Type B pancreatic cell (in vitro differentiated cells): ENCODE results near the gene TAF10. TPM values are rescaled to one million over a fixed set of nuclear protein-coding genes. Genes with fewer than 3 reads are reported as not detected.

Experiments used
- DNase-seq: peaks from one replicate; pipeline ENCODE4 v3.0.0; 2021; ENCODE audit warnings: mixed read lengths; ENCODE audit not compliant: unreplicated experiment; ENCODE audit errors: extremely low spot score
- H3K27ac Mint-ChIP-seq: 2 replicates; pipeline ENCODE4 v1.8.0; 2021; ENCODE audit warnings: mild to moderate bottlenecking, mixed read lengths
- H3K27me3 Mint-ChIP-seq: 2 replicates; pipeline ENCODE4 v1.8.0; 2021; ENCODE audit warnings: mixed read lengths
- H3K36me3 Mint-ChIP-seq: 2 replicates; pipeline ENCODE4 v1.8.0; 2021; ENCODE audit warnings: mixed read lengths
- H3K4me1 Mint-ChIP-seq: one replicate; pipeline ENCODE4 v1.8.0; 2021; ENCODE audit warnings: mixed read lengths; ENCODE audit not compliant: unreplicated experiment
- H3K4me3 Mint-ChIP-seq: 2 replicates; pipeline ENCODE4 v1.8.0; 2021; ENCODE audit warnings: mild to moderate bottlenecking, mixed read lengths
- H3K9me3 Mint-ChIP-seq: 2 replicates; pipeline ENCODE4 v1.8.0; 2021; ENCODE audit warnings: mixed read lengths
- CTCF ChIP-seq: fragments of 200-600 bp; sonication (generic); conservative IDR thresholded peaks from 2 replicates; pipeline ENCODE4 v1.5.0; 2021; ENCODE audit warnings: antibody characterized with exemption, mild to moderate bottlenecking
- total RNA-seq: library from RNA; stranded (reverse); gene quantifications from 2 replicates; pipeline ENCODE4 v1.2.1, GENCODE V29; 2021; ENCODE audit warnings: low replicate concordance

TAF10 gene
- total RNA-seq, 1 donor from 2014 or later: 121 TPM

DNA sequence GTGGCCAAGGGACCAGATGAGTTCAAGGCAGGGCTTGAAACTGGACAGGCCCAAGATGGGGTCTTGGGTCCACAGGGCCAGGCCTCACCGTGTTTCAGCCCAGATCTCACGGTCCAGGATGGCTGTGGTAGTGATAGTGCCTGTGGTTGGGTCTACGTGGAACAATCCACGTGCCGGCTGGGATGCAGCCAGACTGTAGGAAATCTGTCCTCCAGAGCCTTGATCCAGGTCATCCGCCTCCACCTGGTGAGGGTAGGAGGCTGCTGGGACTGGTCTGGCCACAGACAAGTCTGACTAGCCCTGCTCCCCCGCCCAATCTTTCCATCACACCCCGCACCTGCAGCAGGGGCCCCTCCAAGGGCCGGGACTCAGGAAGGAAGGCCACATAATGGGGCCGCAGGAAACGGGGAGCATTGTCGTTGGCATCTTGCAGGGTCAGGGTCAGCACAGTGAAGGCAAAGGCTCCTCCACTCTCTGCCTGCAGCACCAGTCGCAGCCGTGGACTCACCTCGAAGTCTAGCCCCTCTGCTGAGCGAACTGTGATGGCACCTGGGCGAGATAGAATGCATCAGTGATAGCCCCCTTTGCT lies 13.9 kb upstream of the TAF10 start:
- peak; percentile 58 for DNase-seq
- no peaks in the 10 kb centered on the region for H3K9me3 Mint-ChIP-seq
- no peak overlapping the region for H3K27ac Mint-ChIP-seq
- H3K27me3 Mint-ChIP-seq: peaks cover 13% of the 10 kb centered on the region
- peaks cover 5% of the 10 kb centered on the region for H3K36me3 Mint-ChIP-seq
- H3K4me1 Mint-ChIP-seq: no peaks in the 10 kb centered on the region
- TF ChIP-seq CTCF: no peak
- no peak overlapping the region for H3K4me3 Mint-ChIP-seq

DNA sequence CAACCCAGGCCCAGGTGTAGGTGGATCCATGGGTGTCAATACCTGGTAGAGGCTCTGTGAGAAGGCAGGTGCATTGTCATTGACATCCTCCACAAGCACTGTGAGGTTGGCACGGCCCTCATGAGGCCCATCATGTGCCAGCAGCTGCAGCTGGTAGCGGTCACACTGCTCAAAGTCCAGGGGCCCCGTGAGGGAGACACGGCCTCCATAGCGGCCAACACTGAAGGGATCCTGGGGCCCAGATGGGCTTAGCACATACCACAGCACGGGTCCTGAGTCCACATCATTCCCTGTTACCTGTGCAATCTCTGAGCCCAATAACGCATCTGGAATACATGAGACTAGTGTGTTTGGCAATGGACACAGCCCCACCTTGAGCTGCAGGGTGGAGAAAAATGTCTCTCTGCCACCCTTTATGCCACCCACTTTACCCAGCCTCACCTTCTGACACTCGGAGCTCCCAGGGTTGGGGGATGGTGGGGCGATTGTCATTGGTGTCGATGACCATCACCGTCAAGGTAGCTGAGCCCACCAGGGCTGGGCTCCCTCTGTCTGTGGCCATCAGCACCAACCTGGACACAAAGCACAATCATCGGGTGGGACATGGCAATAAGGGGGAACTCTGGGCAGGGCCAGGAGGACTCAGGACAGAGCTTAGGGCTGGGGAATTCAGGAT lies 13.3 kb upstream of the TAF10 start:
- Mint-ChIP-seq H3K9me3 (no peaks in the 10 kb centered on the region), H3K4me3 (no peak overlapping the region), H3K27ac (no peak overlapping the region), H3K36me3 (peaks cover 5% of the 10 kb centered on the region), H3K4me1 (no peaks in the 10 kb centered on the region), H3K27me3 (peaks cover 9% of the 10 kb centered on the region)
- TF ChIP-seq CTCF: no peak
- peak; percentile 60 for DNase-seq

- no peak overlapping the region for H3K4me3 Mint-ChIP-seq
- H3K27me3 Mint-ChIP-seq: peaks cover 5% of the 10 kb centered on the region
- DNase-seq: peak; percentile 64
- TF ChIP-seq CTCF: no peak
- no peaks in the 10 kb centered on the region for H3K9me3 Mint-ChIP-seq
- no peaks in the 10 kb centered on the region for H3K4me1 Mint-ChIP-seq
- H3K36me3 Mint-ChIP-seq: peaks cover 5% of the 10 kb centered on the region
- no peak overlapping the region for H3K27ac Mint-ChIP-seq
Measured at GRCh38 chr11:6623391-6624363, 11.7 kb upstream of the TAF10 start.

DNA sequence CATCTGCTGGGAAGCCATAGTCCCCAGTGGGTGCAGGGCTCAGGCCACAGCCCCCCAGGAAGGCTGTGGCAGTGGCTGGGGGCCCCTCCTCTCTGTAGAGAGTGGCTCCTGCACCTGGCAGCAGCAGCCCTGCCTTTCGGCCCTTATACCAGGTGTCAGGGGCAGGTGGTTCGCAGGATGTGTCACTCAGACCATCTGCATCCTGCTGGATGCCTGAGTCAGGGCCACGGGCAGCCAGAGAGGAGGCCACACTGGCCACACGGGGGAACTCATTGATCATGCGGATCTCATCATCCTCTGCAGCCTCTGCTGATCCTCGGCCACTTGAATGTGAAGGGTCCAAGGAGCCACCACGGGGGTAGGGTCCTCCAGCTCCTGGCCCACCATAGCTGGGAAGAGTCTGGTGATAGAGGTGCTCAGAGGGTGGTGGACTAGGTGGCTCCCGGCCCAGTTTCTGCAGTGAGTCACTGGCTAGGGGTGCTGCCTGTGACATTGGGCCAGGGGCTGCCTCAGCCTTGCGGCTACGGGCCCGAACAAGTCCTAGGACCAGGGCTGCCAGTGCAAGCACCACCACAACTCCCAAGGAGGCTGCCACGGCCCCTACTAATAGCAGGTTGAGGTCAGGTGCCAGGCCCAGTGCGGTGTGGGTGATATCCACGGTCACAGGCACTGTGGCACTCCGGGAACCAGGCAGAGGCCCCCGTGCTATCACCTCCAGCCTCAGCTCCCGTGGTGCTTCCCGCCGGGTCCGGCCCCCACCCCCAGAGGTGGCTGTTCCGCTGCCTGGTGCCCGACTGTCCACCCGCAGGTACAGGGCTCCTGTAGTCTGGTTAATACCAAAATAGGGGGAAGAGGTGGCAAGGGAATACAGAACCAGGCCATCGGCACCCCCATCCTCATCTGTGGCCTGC lies 10.5 kb upstream of the TAF10 start:
- H3K36me3 Mint-ChIP-seq: peaks cover 5% of the 10 kb centered on the region
- no peaks in the 10 kb centered on the region for H3K27me3 Mint-ChIP-seq
- peak; percentile 65 for DNase-seq
- no peak overlapping the region for H3K27ac Mint-ChIP-seq
- TF ChIP-seq CTCF: no peak
- no peaks in the 10 kb centered on the region for H3K9me3 Mint-ChIP-seq
- H3K4me3 Mint-ChIP-seq: no peak overlapping the region
- H3K4me1 Mint-ChIP-seq: no peaks in the 10 kb centered on the region

DNA sequence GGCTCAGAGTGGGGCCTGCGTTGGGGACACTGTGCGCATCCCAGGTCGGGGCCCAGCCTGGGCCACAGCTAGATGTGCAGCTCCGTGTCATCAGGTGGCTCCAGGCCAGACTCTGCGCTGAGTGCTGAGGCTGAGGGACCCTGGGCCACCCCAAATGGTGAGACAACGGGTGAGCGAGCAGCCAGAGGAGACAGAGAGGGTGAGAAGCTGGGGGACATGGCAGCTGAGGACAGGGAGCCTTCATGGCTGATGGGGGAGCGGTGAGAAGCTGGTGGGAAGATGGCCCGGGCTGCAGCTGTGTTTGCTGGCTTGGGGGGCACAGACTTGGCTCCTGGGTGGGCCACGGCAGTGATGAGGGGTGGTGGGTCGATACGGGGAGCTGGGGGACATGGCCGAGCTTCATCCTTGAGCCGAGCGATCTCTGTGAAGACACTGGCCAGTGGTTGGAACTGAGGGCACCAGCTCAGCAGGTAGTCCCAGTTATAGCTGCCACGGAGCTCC lies 9.7 kb upstream of the TAF10 start:
- Mint-ChIP-seq H3K36me3 (peaks cover 5% of the 10 kb centered on the region), H3K4me1 (no peaks in the 10 kb centered on the region), H3K9me3 (no peaks in the 10 kb centered on the region), H3K4me3 (no peak overlapping the region), H3K27ac (no peak overlapping the region), H3K27me3 (no peaks in the 10 kb centered on the region)
- DNase-seq: no peak
- no peak for TF ChIP-seq CTCF
